GM12878 (cell line): ENCODE results near the gene ZC3H10. TPM values are rescaled to one million over a fixed set of nuclear protein-coding genes. Genes with fewer than 3 reads are reported as not detected.

Experiments used
- ATF2 ChIP-seq: IDR thresholded peaks from 2 replicates; pipeline ENCODE4 v1.6.1; 2012; ENCODE audit warnings: low read length, inconsistent platforms
- BMI1 ChIP-seq: fragments of 450-650 bp; IDR thresholded peaks from 2 replicates; pipeline ENCODE4 v1.6.1; 2016; ENCODE audit warnings: mild to moderate bottlenecking, moderate library complexity, borderline replicate concordance
- CBX3 ChIP-seq: fragments of 200-600 bp; sonication (generic); IDR thresholded peaks from 2 replicates; pipeline ENCODE4 v1.6.1; 2016; ENCODE audit warnings: low read depth, borderline replicate concordance
- CHD4 ChIP-seq: fragments of 200-600 bp; sonication (generic); IDR thresholded peaks from 2 replicates; pipeline ENCODE4 v1.6.1; 2016; ENCODE audit warnings: mild to moderate bottlenecking
- E2F8 ChIP-seq: fragments of 450-650 bp; IDR thresholded peaks from 2 replicates; pipeline ENCODE4 v1.6.1; 2018; ENCODE audit warnings: mild to moderate bottlenecking, low read depth, moderate library complexity; ENCODE audit not compliant: partially characterized antibody
- EGR1 ChIP-seq, 2 experiments: IDR thresholded peaks; 1 replicate in 1 of 2; 2 replicates in 1 of 2; pipeline ENCODE4 v1.6.1; 2011 to 2012; ENCODE audit warnings: low read depth in 2 of 2, low read length in 2 of 2, borderline replicate concordance in 1 of 2, mild to moderate bottlenecking in 1 of 2, moderate library complexity in 1 of 2
- EZH2 ChIP-seq: IDR thresholded peaks from 2 replicates; pipeline ENCODE4 v1.6.1; 2012; ENCODE audit warnings: low read depth, mild to moderate bottlenecking, control low read depth, inconsistent platforms, low read length, borderline replicate concordance; ENCODE audit not compliant: control insufficient read depth
- FOXK2 ChIP-seq: fragments of 450-650 bp; IDR thresholded peaks from 2 replicates; pipeline ENCODE4 v1.6.1; 2017; ENCODE audit warnings: mild to moderate bottlenecking, moderate library complexity
- HDAC2 ChIP-seq: fragments of 200-600 bp; sonication (generic); IDR thresholded peaks from 2 replicates; pipeline ENCODE4 v1.6.1; 2017
- HDGF ChIP-seq: fragments of 450-650 bp; IDR thresholded peaks from 2 replicates; pipeline ENCODE4 v1.6.1; 2016; ENCODE audit warnings: antibody characterized with exemption
- JUNB ChIP-seq: IDR thresholded peaks from 2 replicates; pipeline ENCODE4 v1.6.1; 2016; ENCODE audit warnings: antibody characterized with exemption, mild to moderate bottlenecking
- KAT2A ChIP-seq: conservative IDR thresholded peaks from 2 replicates; pipeline ENCODE4 v1.6.1; 2011; ENCODE audit warnings: low read depth, low read length; ENCODE audit not compliant: control insufficient read depth
- MLLT1 ChIP-seq: fragments of 450-650 bp; IDR thresholded peaks from 2 replicates; pipeline ENCODE4 v1.6.1; 2016; ENCODE audit warnings: mild to moderate bottlenecking
- MYC ChIP-seq: IDR thresholded peaks from 2 replicates; pipeline ENCODE4 v1.6.1; 2011; ENCODE audit warnings: mild to moderate bottlenecking, low read length, moderate library complexity, inconsistent platforms; ENCODE audit not compliant: insufficient read depth, insufficient replicate concordance, insufficient read length, severe bottlenecking
- NFIC ChIP-seq: IDR thresholded peaks from 2 replicates; pipeline ENCODE4 v1.6.1; 2012; ENCODE audit warnings: low read depth, mild to moderate bottlenecking, inconsistent platforms, low read length, moderate library complexity
- NRF1 ChIP-seq: conservative IDR thresholded peaks from 2 replicates; pipeline ENCODE4 v1.6.1; 2011; ENCODE audit warnings: mild to moderate bottlenecking, low read depth, low read length, improper control_type of control experiment
- PML ChIP-seq: IDR thresholded peaks from 2 replicates; pipeline ENCODE4 v1.6.1; 2012; ENCODE audit warnings: low read length, inconsistent platforms
- RAD51 ChIP-seq: fragments of 450-650 bp; IDR thresholded peaks from 2 replicates; pipeline ENCODE4 v1.6.1; 2016; ENCODE audit warnings: moderate library complexity, mild to moderate bottlenecking, inconsistent platforms
- RELA ChIP-seq: fragments of 450-650 bp; IDR thresholded peaks from 2 replicates; pipeline ENCODE4 v1.8.0; 2014; ENCODE audit warnings: borderline replicate concordance; ENCODE audit not compliant: partially characterized antibody
- SIN3A ChIP-seq: IDR thresholded peaks from 2 replicates; pipeline ENCODE4 v1.6.1; 2012; ENCODE audit warnings: low read depth, low read length, improper control_type of control experiment
- SMAD1 ChIP-seq: fragments of 450-650 bp; IDR thresholded peaks from 2 replicates; pipeline ENCODE4 v1.6.1; 2018; ENCODE audit warnings: mild to moderate bottlenecking, low read depth; ENCODE audit not compliant: partially characterized antibody
- SREBF1 ChIP-seq: IDR thresholded peaks from 2 replicates; pipeline ENCODE4 v1.6.1; 2012; ENCODE audit warnings: mild to moderate bottlenecking, low read length
- SUZ12 ChIP-seq: fragments of 200-600 bp; sonication (generic); IDR thresholded peaks from one replicate; pipeline ENCODE4 v1.6.1; 2018; ENCODE audit warnings: antibody characterized with exemption, mild to moderate bottlenecking; ENCODE audit not compliant: unreplicated experiment
- TBL1XR1 ChIP-seq: IDR thresholded peaks from 2 replicates; pipeline ENCODE4 v1.6.1; 2012; ENCODE audit warnings: low read depth, low read length, improper control_type of control experiment
- ZNF207 ChIP-seq: fragments of 450-650 bp; IDR thresholded peaks from 2 replicates; pipeline ENCODE4 v1.6.1; 2014; ENCODE audit warnings: antibody characterized with exemption, mild to moderate bottlenecking, borderline replicate concordance
- ZZZ3 ChIP-seq: IDR thresholded peaks from 2 replicates; pipeline ENCODE4 v1.6.1; 2011; ENCODE audit warnings: low read depth; ENCODE audit not compliant: control insufficient read depth, insufficient read length
- polyA plus RNA-seq, 11 experiments: library from polyadenylated mRNA; depleted of rRNA in 4 of 11; unstranded in 6 of 11; stranded (reverse) in 5 of 11; fragments of >200 nt; fragmentation: Nextera tagmentation in 4 of 11; fragmentation: Illumina TruSeq in 1 of 11; extraction: Ambion mirVana in 4 of 11; extraction: Trizol in 1 of 11; gene quantifications; 1 replicate in 1 of 11; 2 replicates in 10 of 11; pipeline versions ENCODE4 v1.2.1 to v1.2.3, GENCODE V29; 2011 to 2016; ENCODE audit warnings: inconsistent platforms in 2 of 11, missing spikeins in 2 of 11, low read depth in 1 of 11
- total RNA-seq, 4 experiments: library from RNA; depleted of rRNA in 3 of 4; stranded (reverse); fragments of >200 nt in 3 of 4; fragmentation: Illumina TruSeq in 1 of 4; extraction: Trizol in 1 of 4; gene quantifications; 2 replicates each; pipeline versions ENCODE4 v1.2.1 to v1.2.3, GENCODE V29; 2013 to 2021

Gene ZC3H10
- total and polyA plus RNA-seq, 10 of the 15 experiments (the other 5 are each of a cell fraction or from before 2014, with no cell fraction given): 0.56 to 6.4 (median 3.7) TPM

GRCh38 chr12:56158029-56158925, 40.2 kb downstream of the ZC3H10 start, which contains the start of gene MYL6 (continued):
- no peak for TF ChIP-seq RELA
- TF ChIP-seq FOXK2: peak; percentile 60; the same call in 1 of the 2 replicates
- TF ChIP-seq ATF2: peak; percentile 88
- no peak for TF ChIP-seq EGR1 (IDR thresholded peaks at IDR 0.05; ENCODE audit: borderline replicate concordance in 1 of 2, low read depth in 2 of 2, low read length in 2 of 2)
- TF ChIP-seq MYC: no peak
- peak; percentile 93 for TF ChIP-seq SMAD1
- peak; percentile 99 for TF ChIP-seq PML
- TF ChIP-seq ZNF207: peak; percentile 74; the same call in 1 of the 2 replicates
- TF ChIP-seq SUZ12: no peak
- peak; percentile 59 for TF ChIP-seq E2F8
- no peak for TF ChIP-seq KAT2A
- no peak for TF ChIP-seq EZH2
- TF ChIP-seq NFIC: no peak
- TF ChIP-seq HDGF: peak; percentile 95
- no peak for TF ChIP-seq CHD4
- TF ChIP-seq SREBF1: no peak
- TF ChIP-seq ZZZ3: no peak
- TF ChIP-seq BMI1: peak; percentile 74; the same call in 1 of the 2 replicates
- TF ChIP-seq TBL1XR1: 0 out of 2 replicates have a peak, but pooled peaks have one; percentile 3
- TF ChIP-seq JUNB: no peak; the same call in 1 of the 2 replicates
- no peak for TF ChIP-seq RAD51
- no peak for TF ChIP-seq HDAC2
- no peak for TF ChIP-seq CBX3
- peak; percentile 96 for TF ChIP-seq MLLT1
- 0 out of 2 replicates have a peak, but pooled peaks have one; percentile 9 for TF ChIP-seq SIN3A
- TF ChIP-seq NRF1: no peak
